Measurements from ENCODE around the gene CCDC82.

DNA sequence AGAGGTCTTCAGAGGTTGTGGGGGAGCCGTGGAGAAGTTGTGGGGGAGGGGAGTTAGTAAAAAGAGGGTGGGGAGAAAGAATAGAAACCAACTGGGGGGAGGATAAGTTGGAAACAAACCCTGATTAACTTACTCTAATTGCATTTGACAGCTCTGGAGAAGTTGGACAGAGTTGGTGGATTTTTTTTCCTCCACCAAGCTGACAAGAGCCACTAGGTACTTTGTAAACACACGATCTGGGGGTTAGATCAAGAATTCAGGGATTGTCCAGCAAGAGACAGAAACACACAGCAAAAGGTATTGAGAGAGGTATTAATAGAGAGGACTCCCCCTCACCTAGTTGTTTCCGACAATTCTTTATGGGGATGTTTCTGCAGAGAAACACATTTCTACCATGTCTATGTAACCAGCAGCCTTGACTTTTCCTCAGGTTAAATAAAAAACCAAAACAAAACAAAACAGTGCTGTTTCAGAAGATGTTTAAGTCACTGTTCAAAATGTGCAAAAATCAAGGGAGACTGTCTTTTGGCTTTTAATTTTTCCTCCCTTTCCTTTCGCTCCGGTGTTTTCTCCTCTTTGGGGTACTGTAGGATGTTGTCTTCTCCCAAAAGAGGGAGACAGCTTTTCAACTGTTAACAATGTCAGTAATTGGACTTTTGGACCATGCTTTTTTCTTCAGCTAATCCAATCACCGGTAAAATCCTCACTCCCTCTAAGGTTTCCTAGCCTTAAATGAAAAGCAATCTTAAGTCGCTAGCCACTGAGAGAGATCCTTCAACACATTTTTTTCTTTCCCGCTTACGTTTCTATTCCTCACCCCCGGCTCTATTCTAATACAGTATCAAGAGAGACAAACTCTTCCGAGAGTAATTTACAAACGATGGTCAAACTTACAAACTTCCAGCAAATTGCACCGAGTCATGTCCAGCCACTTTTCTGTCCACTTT lies 47.4 kb downstream of the CCDC82 start:
- TF ChIP-seq CTCF (IDR thresholded peaks at IDR 0.05) (no peak), POLR2A (IDR thresholded peaks at IDR 0.05) (no peak)
